HL-60 (cell line): ENCODE measurements around the gene PLEKHD1.
A peak's percentile ranks its signal among the peaks of the same experiment; 100 is the strongest.

Experiments
- DNase-seq, 2 experiments: peaks; one replicate each; pipeline ENCODE4 v3.0.0-alpha.2; 2010 to 2020; ENCODE audit warnings: low read depth in 1 of 2, low spot score in 1 of 2
- H3K27ac ChIP-seq: fragments of 250-450 bp; sonication (Bioruptor Pico); replicated peaks from 2 replicates; pipeline ENCODE4 v1.5.1; 2020; ENCODE audit warnings: mild to moderate bottlenecking, moderate library complexity
- H3K27me3 ChIP-seq: fragments of 250-450 bp; sonication (Bioruptor Pico); 2 replicates; pipeline ENCODE4 v1.5.1; 2021; ENCODE audit warnings: mild to moderate bottlenecking, moderate library complexity; ENCODE audit not compliant: insufficient read depth, poor library complexity, severe bottlenecking
- H3K4me3 ChIP-seq: replicated peaks from 2 replicates; pipeline ENCODE4 v1.5.1; 2011; ENCODE audit warnings: mild to moderate bottlenecking, control low read depth, low read length; ENCODE audit not compliant: insufficient read depth
- CTCF ChIP-seq: IDR thresholded peaks from one replicate; pipeline ENCODE4 v1.5.1; 2011; ENCODE audit warnings: low read length, control low read depth, inconsistent platforms; ENCODE audit not compliant: insufficient read depth
- GABPA ChIP-seq: IDR thresholded peaks from 2 replicates; pipeline ENCODE4 v1.6.1; 2012; ENCODE audit warnings: low read depth
- POLR2AphosphoS5 ChIP-seq: IDR thresholded peaks from 2 replicates; pipeline ENCODE4 v1.6.1; 2012; ENCODE audit warnings: low read depth
- REST ChIP-seq: IDR thresholded peaks from 2 replicates; pipeline ENCODE4 v1.6.1; 2012; ENCODE audit warnings: low read depth; ENCODE audit not compliant: insufficient replicate concordance
- SPI1 ChIP-seq: IDR thresholded peaks from 2 replicates; pipeline ENCODE4 v1.6.1; 2012; ENCODE audit warnings: low read depth, mild to moderate bottlenecking, borderline replicate concordance

The PLEKHD1 gene

GRCh38 chr14:69569859-69570258 is 85.3 kb downstream of the PLEKHD1 start:
- H3K27me3 ChIP-seq, result peaks cover 9% of the 10 kb centered on the region
- DNase-seq, result no peak
- no peak overlapping the region for H3K27ac ChIP-seq
- H3K4me3 ChIP-seq, result no peak overlapping the region
- no peak for TF ChIP-seq REST
- TF ChIP-seq SPI1, result no peak
- TF ChIP-seq GABPA, result no peak
- TF ChIP-seq CTCF, result no peak
- no peak for TF ChIP-seq POLR2AphosphoS5

- peaks cover 9% of the 10 kb centered on the region for H3K27me3 ChIP-seq
- H3K4me3 ChIP-seq, result no peak overlapping the region
- TF ChIP-seq REST (no peak), POLR2AphosphoS5 (no peak), GABPA (no peak), CTCF (no peak), SPI1 (no peak)
- no peak for DNase-seq
- no peak overlapping the region for H3K27ac ChIP-seq
These were observed 86.4 kb downstream of the PLEKHD1 start for GRCh38 chr14:69570836-69571330.

DNA sequence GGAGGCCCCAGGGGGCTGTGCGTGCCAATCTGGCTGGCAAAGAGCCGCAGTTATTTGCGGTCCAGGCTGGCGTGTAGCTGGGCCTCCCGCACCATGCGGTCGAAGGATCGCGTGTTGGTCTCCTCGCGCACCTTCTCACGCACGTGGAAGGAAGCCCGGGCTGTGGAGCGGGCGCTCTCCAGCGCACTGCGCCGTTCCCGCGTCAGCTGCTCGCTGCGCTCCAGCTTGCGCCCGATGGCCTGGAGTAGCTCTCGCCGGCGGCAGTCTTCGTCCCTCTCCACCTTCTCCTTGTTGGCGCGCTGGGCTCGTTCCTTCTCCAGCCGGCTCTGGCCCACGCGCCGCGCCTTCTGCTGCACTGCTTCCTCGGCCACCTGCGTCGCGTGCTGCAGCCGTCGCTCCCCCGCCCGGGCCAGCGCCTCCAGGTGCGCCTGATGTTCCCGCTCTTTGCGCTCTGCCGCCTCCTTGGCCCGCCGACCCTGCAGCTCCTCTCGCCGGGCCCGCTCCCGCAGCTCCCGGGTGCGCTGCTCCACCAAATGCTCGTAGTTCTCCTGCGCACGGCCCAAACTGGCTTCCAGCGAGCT is 87.0 kb downstream of the PLEKHD1 start:
- no peak for TF ChIP-seq SPI1
- DNase-seq, result no peak
- H3K27me3 ChIP-seq, result peaks cover 9% of the 10 kb centered on the region
- no peak overlapping the region for H3K27ac ChIP-seq
- H3K4me3 ChIP-seq, result no peak overlapping the region

DNA sequence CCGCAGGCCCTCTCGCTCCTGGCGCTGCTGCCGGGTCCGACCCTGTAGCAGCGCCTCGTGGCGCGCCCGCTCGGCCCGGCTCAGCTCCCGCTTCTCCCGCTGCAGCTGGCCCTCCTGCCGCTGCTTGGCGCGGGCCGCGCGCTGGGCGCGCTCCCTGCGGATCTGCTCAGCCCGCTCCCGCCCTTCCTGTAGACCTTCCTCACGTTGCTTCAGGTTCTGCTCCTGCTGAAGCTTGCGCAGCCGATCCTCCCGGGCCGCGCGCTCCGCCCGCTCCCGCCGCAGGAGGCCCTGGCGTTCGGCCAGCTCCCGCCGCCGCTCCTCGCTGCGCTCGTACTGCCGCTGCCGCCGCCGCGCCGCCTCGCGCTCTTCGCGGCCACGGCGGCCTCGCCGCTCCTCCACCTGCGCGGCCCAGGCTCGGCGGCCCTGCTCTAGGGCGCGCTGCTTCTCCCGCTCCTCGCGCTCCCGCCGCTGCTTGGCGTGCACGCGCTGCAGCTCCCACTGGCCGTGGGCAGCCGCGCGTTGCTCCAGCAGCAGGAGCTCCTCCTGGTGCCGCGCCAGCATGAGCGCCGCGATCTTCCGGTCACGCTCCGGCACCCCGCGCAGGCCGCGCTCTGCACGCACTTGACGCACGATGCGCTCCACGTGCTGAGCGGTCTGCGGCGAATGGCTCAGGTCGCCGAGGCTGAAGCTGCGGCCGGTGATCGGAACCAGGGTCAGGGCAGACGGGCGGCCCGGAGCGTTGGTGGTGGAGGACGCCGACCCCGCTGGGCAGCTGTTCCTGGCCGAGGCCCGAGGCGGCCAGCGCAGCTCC is 87.7 kb downstream of the PLEKHD1 start:
- no peak overlapping the region for H3K27ac ChIP-seq
- DNase-seq, result peak; percentile 21 to 45
- H3K27me3 ChIP-seq, result peaks cover 9% of the 10 kb centered on the region
- peak overlapping the region; percentile 6; the same call in 1 of the 2 replicates for H3K4me3 ChIP-seq
- no peak for TF ChIP-seq REST
- no peak for TF ChIP-seq POLR2AphosphoS5
- TF ChIP-seq SPI1, result no peak
- no peak for TF ChIP-seq GABPA
- no peak for TF ChIP-seq CTCF
